Endothelial cell of umbilical vein (primary cell): ENCODE measurements around the gene PCBP4. TPM values are rescaled to one million over a fixed set of nuclear protein-coding genes. Genes with fewer than 3 reads are reported as not detected.

Experiments used
- BruUV-seq: library from RNA; stranded (reverse); fragments of 400-500 nt; replicated peaks from 2 replicates; lab custom pipeline; 2021; lab: Mats Ljungman, UMichigan
- CTCF ChIA-PET: fragments of 300-600, 350-600 bp; sonication (Branson Sonifier 250); formaldehyde crosslinking; loops from one replicate; lab custom pipeline; 2021; ENCODE audit warnings: antibody characterized with exemption, inconsistent platforms; lab: Charles Lee
- POLR2A ChIA-PET: fragments of 300-600, 350-600 bp; sonication (Branson Sonifier 250); formaldehyde crosslinking; loops from one replicate; lab custom pipeline; 2021; ENCODE audit warnings: antibody characterized with exemption, inconsistent platforms; lab: Charles Lee
- DNase-seq: peaks from one replicate; pipeline ENCODE4 v3.0.0-alpha.2; 2011; ENCODE audit warnings: low read depth, low spot score
- FAIRE-seq: peaks from 2 replicates; lab custom pipeline; 2011; peaks lifted over from hg19 to GRCh38; lab: Jason Lieb, UNC
- H2AFZ ChIP-seq: 2 replicates; pipeline ENCODE4 v1.6.0; 2012; ENCODE audit warnings: low read depth, low read length, control low read depth, inconsistent platforms
- H3K27ac ChIP-seq: 2 replicates; pipeline ENCODE4 v1.5.1; 2011; ENCODE audit warnings: low read depth, mild to moderate bottlenecking, control low read depth, low read length, moderate library complexity; ENCODE audit not compliant: insufficient read depth
- H3K27me3 ChIP-seq, 2 experiments: 2 replicates each; pipeline versions ENCODE4 v1.6.0 to v1.6.1; 2011; ENCODE audit warnings: low read length in 2 of 2, mixed read lengths in 1 of 2; ENCODE audit not compliant: control insufficient read depth in 2 of 2, insufficient read depth in 2 of 2
- H3K36me3 ChIP-seq, 2 experiments: 2 replicates in 1 of 2; 3 replicates in 1 of 2; pipeline ENCODE4 v1.5.1; 2011; ENCODE audit warnings: low read length in 2 of 2, mild to moderate bottlenecking in 1 of 2, moderate library complexity in 1 of 2; ENCODE audit not compliant: control insufficient read depth in 2 of 2, insufficient read depth in 2 of 2; ENCODE audit errors: extremely low read depth in 1 of 2
- H3K4me1 ChIP-seq: 3 replicates; pipeline ENCODE4 v1.5.1; 2011; ENCODE audit warnings: mild to moderate bottlenecking, low read length; ENCODE audit not compliant: control insufficient read depth, insufficient read depth; ENCODE audit errors: extremely low read depth
- H3K4me2 ChIP-seq: 2 replicates; pipeline ENCODE4 v1.6.1; 2011; ENCODE audit warnings: low read length, control low read depth, mixed read lengths; ENCODE audit not compliant: insufficient read depth
- H3K4me3 ChIP-seq, 3 experiments: fragments of 200-600 bp in 1 of 3; sonication (generic), shearing (Covaris generic) in 1 of 3; replicated peaks in 1 of 3; 2 replicates each; pipeline ENCODE4 v1.5.1; 2011 to 2016; ENCODE audit warnings: control low read depth in 3 of 3, low read length in 3 of 3, mild to moderate bottlenecking in 2 of 3, inconsistent platforms in 1 of 3, low read depth in 1 of 3, moderate library complexity in 1 of 3; ENCODE audit not compliant: insufficient read depth in 1 of 3
- H3K79me2 ChIP-seq: 2 replicates; pipeline ENCODE4 v1.6.0; 2012; ENCODE audit warnings: low read length, inconsistent platforms; ENCODE audit not compliant: control insufficient read depth, insufficient read depth
- H3K9ac ChIP-seq: replicated peaks from 2 replicates; pipeline ENCODE3; 2011; ENCODE audit warnings: low read length, control low read depth; ENCODE audit not compliant: insufficient read depth; ENCODE audit errors: extremely low read depth
- H3K9me1 ChIP-seq: replicated peaks from 3 replicates; pipeline ENCODE4 v1.6.0; 2011; ENCODE audit warnings: mild to moderate bottlenecking, low read length; ENCODE audit not compliant: control insufficient read depth, insufficient read depth; ENCODE audit errors: extremely low read depth
- H3K9me3 ChIP-seq: replicated peaks from 2 replicates; pipeline ENCODE4 v1.5.1; 2012; ENCODE audit warnings: low read length, inconsistent platforms; ENCODE audit not compliant: control insufficient read depth, insufficient read depth
- H4K20me1 ChIP-seq: replicated peaks from 2 replicates; pipeline ENCODE3; 2011; ENCODE audit warnings: mild to moderate bottlenecking, low read length; ENCODE audit not compliant: control insufficient read depth, insufficient read depth; ENCODE audit errors: extremely low read depth
- EZH2 ChIP-seq: IDR thresholded peaks from 2 replicates; pipeline ENCODE4 v1.6.1; 2012; ENCODE audit warnings: borderline replicate concordance, low read depth, mild to moderate bottlenecking, moderate library complexity, low read length, inconsistent platforms; ENCODE audit not compliant: severe bottlenecking
- FOS ChIP-seq: IDR thresholded peaks from 2 replicates; pipeline ENCODE4 v1.6.1; 2011; ENCODE audit warnings: mild to moderate bottlenecking, low read length, moderate library complexity, borderline replicate concordance; ENCODE audit not compliant: insufficient read depth
- GATA2 ChIP-seq: IDR thresholded peaks from 2 replicates; pipeline ENCODE4 v1.7.0; 2011; ENCODE audit warnings: low read depth, mild to moderate bottlenecking, moderate library complexity, mixed read lengths, low read length; ENCODE audit not compliant: insufficient read length, insufficient read depth
- JUN ChIP-seq: IDR thresholded peaks from 2 replicates; pipeline ENCODE4 v1.6.1; 2011; ENCODE audit warnings: borderline replicate concordance, low read depth; ENCODE audit not compliant: insufficient read length, insufficient read depth
- MYC ChIP-seq: IDR thresholded peaks from one replicate; pipeline ENCODE4 v1.6.1; 2011; ENCODE audit warnings: mild to moderate bottlenecking, low read depth, low read length
- POLR2A ChIP-seq: IDR thresholded peaks from 2 replicates; pipeline ENCODE4 v1.6.1; 2012; ENCODE audit warnings: low read depth, mild to moderate bottlenecking, control low read depth, low read length
- POLR2AphosphoS5 ChIP-seq: IDR thresholded peaks from 2 replicates; pipeline ENCODE4 v1.6.1; 2012; ENCODE audit warnings: low read depth, mild to moderate bottlenecking, control low read depth, low read length, moderate library complexity; ENCODE audit not compliant: insufficient read depth
- dilution Hi-C: fragments of 300-500 bp; cut with MboI; formaldehyde crosslinking; loops from one replicate; pipeline ENCODE4 v1.15.0; 2019; ENCODE audit warnings: low sequenced_read_pairs; ENCODE audit not compliant: extremely low pct_ligation_motif_present
- intact Hi-C: fragments of 100-400 bp; cut with micrococcal nuclease; formaldehyde crosslinking; loops from one replicate; pipeline ENCODE4 v1.10.0; 2022
- polyA plus RNA-seq, 4 experiments: library from polyadenylated mRNA; depleted of rRNA in 3 of 4; stranded (reverse) in 3 of 4; unstranded in 1 of 4; fragments of >200 nt; gene quantifications; 2 replicates each; pipeline versions ENCODE4 v1.2.1 to v1.2.3, GENCODE V29; 2011 to 2012; ENCODE audit warnings: missing spikeins in 1 of 4
- total RNA-seq: library from RNA; stranded (reverse); gene quantifications from 2 replicates; pipeline ENCODE4 v1.2.3, GENCODE V29; 2021
- TF ChIP-seq, protein P1 (sequence below): IDR thresholded peaks from 2 replicates; pipeline ENCODE4 v1.6.1; 2011; ENCODE audit not compliant: insufficient read depth, insufficient read length
- TF ChIP-seq, protein P2 (sequence below), 2 donors: IDR thresholded peaks; 1 replicate in 1 of 2; 2 replicates in 1 of 2; pipeline ENCODE4 v1.5.1; 2011; ENCODE audit warnings: low read length in 2 of 2, mild to moderate bottlenecking in 2 of 2, moderate library complexity in 2 of 2, control low read depth in 1 of 2, inconsistent platforms in 1 of 2, low read depth in 1 of 2; ENCODE audit not compliant: insufficient read depth in 1 of 2; ENCODE audit errors: extremely low read depth in 1 of 2

PCBP4 gene
- total and polyA plus RNA-seq, 2 donors (not counting 3 experiments of a cell fraction or from before 2014, with no cell fraction given) = 46.5 to 63.1 TPM

DNA sequence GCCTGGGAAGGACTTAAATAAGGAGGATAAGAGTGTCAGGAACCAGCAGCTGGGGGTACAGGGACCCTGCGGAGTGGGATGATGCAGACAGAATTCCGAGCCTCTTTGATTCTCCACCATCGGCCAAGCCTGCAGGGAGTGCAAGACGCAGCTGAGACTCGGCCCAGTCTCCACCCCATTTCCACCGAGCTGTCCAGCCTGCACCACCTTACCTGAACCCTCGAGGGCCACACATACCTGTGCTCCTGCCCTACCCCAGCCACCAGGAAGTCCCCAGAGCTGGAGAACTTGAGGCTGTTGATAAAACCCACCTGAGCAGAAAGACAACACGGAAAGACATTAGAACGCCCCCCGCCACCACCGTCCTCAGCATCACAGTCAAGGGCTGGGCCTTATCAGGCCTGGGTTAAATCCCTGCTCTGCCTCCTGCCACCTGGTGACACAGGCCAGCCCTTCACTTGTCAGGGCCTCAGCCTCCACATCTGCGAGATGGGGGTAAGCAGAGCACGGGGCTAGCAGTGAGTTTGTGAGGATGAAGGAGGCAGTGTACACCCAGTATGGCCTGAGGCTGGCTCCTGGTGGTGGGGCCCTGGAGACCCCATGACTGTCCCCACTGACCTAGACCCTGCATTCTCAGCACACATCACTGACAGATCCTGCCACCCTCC lies 33.6 kb downstream of the PCBP4 start:
- POLR2A ChIA-PET = no interaction called here
- no peaks in the 10 kb centered on the region for H3K9me1 ChIP-seq
- H3K79me2 ChIP-seq = no peaks in the 10 kb centered on the region
- DNase-seq = no peak
- no peak overlapping the region for H2AFZ ChIP-seq
- no peaks in the 10 kb centered on the region for H3K9me3 ChIP-seq
- H3K36me3 ChIP-seq = peaks cover 0 to 41% of the 10 kb centered on the region in 2 experiments
- H3K27me3 ChIP-seq = no peaks in the 10 kb centered on the region
- H3K4me1 ChIP-seq = no peaks in the 10 kb centered on the region
- intact Hi-C loops (no loop called here), dilution Hi-C loops (no loop called here)
- H3K27ac ChIP-seq = no peak overlapping the region
- H4K20me1 ChIP-seq = no peaks in the 10 kb centered on the region
- CTCF ChIA-PET = interaction anchor here (0.9 to 1.4 kb wide), 2 partner anchors 8 to 40 kb away, joined by 3 read pairs; partner anchors contain the start of genes ABHD14B and RRP9
- BruUV-seq = no TSS peak
- no peak overlapping the region for H3K9ac ChIP-seq
- no peak for FAIRE-seq
- no peak overlapping the region for H3K4me2 ChIP-seq
- no peak for TF ChIP-seq MYC
- no peak for TF ChIP-seq POLR2A
- TF ChIP-seq, protein P1, sequence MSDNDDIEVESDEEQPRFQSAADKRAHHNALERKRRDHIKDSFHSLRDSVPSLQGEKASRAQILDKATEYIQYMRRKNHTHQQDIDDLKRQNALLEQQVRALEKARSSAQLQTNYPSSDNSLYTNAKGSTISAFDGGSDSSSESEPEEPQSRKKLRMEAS = no peak
- no peak for TF ChIP-seq FOS
- TF ChIP-seq POLR2AphosphoS5 = no peak
- TF ChIP-seq EZH2 = no peak
- TF ChIP-seq, protein P2, sequence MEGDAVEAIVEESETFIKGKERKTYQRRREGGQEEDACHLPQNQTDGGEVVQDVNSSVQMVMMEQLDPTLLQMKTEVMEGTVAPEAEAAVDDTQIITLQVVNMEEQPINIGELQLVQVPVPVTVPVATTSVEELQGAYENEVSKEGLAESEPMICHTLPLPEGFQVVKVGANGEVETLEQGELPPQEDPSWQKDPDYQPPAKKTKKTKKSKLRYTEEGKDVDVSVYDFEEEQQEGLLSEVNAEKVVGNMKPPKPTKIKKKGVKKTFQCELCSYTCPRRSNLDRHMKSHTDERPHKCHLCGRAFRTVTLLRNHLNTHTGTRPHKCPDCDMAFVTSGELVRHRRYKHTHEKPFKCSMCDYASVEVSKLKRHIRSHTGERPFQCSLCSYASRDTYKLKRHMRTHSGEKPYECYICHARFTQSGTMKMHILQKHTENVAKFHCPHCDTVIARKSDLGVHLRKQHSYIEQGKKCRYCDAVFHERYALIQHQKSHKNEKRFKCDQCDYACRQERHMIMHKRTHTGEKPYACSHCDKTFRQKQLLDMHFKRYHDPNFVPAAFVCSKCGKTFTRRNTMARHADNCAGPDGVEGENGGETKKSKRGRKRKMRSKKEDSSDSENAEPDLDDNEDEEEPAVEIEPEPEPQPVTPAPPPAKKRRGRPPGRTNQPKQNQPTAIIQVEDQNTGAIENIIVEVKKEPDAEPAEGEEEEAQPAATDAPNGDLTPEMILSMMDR (IDR thresholded peaks at IDR 0.05; ENCODE audit: extremely low read depth in 1 of 2, insufficient read depth in 1 of 2, low read depth in 1 of 2, low read length in 2 of 2) = no peak
- no peak for TF ChIP-seq JUN
- TF ChIP-seq GATA2 = no peak
- no peak overlapping the region for H3K4me3 ChIP-seq
